NOMO-1 treated with dmso at 0.1 percent for 144 hours (cell line): ENCODE data around the gene TIMM8B.
"Not testable (repeated sequence)": the region's sequence is repeated elsewhere in the genome, so short reads cannot be mapped to it uniquely, and the experiment has no call there.

Experiments
- DNase-seq: peaks from one replicate; lab custom pipeline; 2025; ENCODE audit not compliant: unreplicated experiment; lab: John Stamatoyannopoulos, UW

TIMM8B gene

DNA sequence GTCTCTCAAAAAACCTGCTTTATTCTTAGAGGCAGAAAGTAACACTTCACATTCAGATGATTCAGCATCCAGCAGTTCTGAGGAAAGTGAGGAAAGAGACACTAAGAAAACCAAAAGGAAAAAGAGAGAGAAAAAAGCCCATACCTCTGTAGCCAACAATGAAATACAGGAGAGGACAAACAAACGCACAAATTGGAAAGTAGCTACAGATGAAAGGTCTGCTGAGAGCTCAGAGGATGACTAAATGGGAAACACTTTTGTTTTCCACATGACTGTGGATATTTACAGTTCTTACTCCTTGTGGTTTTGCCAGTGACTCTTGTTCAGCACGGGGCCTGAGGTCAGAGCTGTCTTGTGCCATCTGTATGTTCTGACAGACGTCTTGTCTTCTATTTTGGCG, 3.8 kb downstream of the TIMM8B start:
- DNase-seq: no peak

DNA sequence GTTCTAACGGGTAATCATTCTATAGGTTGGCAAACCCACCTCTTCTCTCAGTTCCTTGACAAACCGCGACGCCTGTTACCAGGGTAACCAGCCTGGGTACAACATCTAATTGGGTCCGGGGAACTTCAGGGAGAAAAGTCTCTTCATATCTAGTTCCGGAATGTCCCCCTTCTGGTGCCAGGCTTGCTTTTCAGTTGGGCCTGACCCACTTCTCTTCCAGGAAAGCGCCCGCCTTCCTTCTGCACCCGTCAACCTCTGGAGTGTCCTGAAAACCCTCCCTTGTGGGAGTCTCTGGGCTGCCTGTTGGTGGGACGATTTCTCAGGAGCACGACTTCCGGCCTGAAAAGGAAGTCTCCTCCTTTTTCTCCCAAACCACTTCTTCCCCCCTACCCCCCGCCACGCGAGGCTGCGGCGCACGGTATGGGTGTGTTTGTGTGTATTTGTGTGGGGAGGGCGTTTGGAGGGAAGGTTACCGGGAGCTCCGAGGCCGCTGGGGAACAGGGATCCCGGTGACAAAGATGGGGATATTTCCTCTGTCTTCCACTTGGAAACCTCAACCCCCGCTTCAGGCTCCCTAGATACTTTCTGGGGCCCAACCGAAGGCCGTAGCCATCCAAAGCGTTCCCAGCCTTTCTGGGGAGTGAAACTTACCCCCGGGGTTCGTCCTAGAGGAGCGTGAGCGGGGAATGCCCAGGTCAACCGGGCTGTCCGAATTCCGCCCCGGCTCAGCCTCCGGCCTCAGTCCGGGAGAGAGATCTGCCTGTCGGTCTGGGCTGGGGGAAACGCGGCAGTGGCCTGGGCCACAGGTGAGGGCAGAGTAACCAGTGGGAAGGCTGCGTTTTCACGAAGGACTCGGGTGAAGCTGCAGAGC, 12.4 kb downstream of the TIMM8B start, which contains the start of the genes NKAPD1 and PIH1D2:
NKAPD1 (plus strand) TSS at position 359 of the 871 bp plus-strand sequence. CDS start 1,276 bp downstream, outside the sequence.
PIH1D2 (minus strand) TSS at position 77 of the 871 bp plus-strand sequence. CDS start 843 bp downstream, outside the sequence.
- DNase-seq: peak; percentile 73

- no peak for DNase-seq
Observed at GRCh38 chr11:112062923-112063322, 23.6 kb downstream of the TIMM8B start.

- DNase-seq: no peak
Observed at GRCh38 chr11:112058103-112058502, 28.5 kb downstream of the TIMM8B start.

GRCh38 chr11:112057170-112057569, 29.4 kb downstream of the TIMM8B start:
- no peak for DNase-seq

GRCh38 chr11:112051768-112052167, 34.8 kb downstream of the TIMM8B start:
- no peak for DNase-seq

- no peak for DNase-seq
Observed at GRCh38 chr11:112050721-112051120, 35.8 kb downstream of the TIMM8B start.

- no peak for DNase-seq
Observed at GRCh38 chr11:112049777-112050176, 36.8 kb downstream of the TIMM8B start.

GRCh38 chr11:112048256-112048655, 38.3 kb downstream of the TIMM8B start:
- DNase-seq: not testable (repeated sequence)

- not testable (repeated sequence) for DNase-seq
Observed at GRCh38 chr11:112046647-112047046, 39.9 kb downstream of the TIMM8B start.

DNA sequence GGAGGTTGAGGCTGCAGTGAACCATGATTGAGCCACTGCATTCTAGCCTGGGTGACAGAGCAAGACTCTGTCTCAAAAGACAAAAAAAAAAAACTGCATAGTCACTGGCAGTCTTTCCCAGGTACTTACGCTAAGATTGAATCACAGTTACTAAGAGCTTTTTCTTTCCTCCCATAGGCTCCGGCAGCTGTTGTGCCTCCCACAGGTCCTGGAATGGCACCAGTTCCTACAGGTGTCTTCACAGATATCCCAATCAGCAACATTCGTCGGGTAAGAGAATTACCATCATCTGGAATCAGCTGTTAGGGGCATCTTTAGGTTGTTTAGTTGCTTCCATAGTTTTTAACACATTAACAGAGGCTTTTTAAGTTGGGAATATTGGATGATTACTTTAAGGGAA, 41.6 kb downstream of the TIMM8B start:
- no peak for DNase-seq

- DNase-seq: no peak
Observed at GRCh38 chr11:112042961-112043304, 43.6 kb downstream of the TIMM8B start.

DNA sequence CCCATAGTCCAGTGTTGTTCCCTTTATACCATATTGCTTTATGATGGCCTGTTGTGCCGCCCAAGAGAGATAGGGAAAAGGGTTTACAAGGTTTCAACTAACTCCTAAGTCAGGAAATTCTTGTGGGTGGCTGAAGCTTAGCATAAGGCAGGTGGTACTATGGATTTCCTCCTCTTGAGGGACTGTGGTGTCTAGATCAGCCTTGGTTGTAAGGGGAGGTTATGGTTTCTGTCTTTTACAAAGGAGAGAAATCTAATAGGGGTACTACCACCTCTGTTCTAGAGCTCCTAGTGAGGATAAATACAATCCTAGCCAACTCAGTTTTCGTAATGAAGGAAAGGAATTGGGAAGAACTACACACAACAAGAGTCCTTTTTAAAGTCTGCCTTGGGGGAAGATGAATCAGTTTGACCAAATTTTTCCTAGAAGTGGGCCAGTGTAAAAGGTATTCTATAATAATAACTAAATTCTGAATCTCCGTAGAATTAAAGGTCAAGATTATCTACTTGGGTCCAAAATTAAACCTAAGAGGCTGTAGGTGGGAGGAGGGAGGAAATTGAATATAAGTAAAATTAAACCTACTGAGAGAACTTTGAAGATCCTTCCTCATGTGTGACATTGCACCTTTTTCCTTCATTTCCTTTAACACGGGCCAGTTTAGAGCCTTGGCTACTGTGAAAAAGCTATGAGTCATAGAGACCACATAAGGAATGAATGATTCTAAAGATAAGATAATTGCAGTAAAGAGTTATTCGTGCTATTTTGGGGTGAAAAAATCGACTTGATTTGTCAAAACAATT, 44.2 kb downstream of the TIMM8B start:
- DNase-seq: no peak

DNA sequence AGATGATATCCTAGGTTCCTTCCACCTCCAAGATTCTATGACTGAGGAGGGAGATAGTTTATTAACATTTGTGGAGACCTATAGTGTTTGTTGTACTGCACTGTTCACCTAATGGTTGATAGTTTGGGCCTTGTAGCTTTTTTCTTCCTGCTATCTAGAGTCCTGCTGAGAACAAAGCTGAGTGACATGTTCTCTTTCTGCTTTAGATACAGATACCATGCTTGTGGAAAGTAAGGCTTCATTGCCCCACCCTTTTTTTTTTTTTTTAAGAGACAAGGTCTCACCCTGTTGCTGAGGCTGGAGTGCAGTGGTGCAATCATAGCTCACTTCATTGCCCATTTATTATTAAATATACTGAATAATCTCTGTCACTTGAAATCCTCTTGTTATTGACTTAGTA, 49.0 kb downstream of the TIMM8B start:
- no peak for DNase-seq
